Endothelial cell of umbilical vein (primary cell): ENCODE results near the gene AHNAK2. TPM values are rescaled to one million over a fixed set of nuclear protein-coding genes. Genes with fewer than 3 reads are reported as not detected.

Experiments used
- BruUV-seq: library from RNA; stranded (reverse); fragments of 400-500 nt; replicated peaks from 2 replicates; lab custom pipeline; 2021; lab: Mats Ljungman, UMichigan
- CTCF ChIA-PET: fragments of 300-600, 350-600 bp; sonication (Branson Sonifier 250); formaldehyde crosslinking; loops from one replicate; lab custom pipeline; 2021; ENCODE audit warnings: antibody characterized with exemption, inconsistent platforms; lab: Charles Lee
- POLR2A ChIA-PET: fragments of 300-600, 350-600 bp; sonication (Branson Sonifier 250); formaldehyde crosslinking; loops from one replicate; lab custom pipeline; 2021; ENCODE audit warnings: antibody characterized with exemption, inconsistent platforms; lab: Charles Lee
- DNase-seq: peaks from one replicate; pipeline ENCODE4 v3.0.0-alpha.2; 2011; ENCODE audit warnings: low read depth, low spot score
- FAIRE-seq: peaks from 2 replicates; lab custom pipeline; 2011; peaks lifted over from hg19 to GRCh38; lab: Jason Lieb, UNC
- H2AFZ ChIP-seq: 2 replicates; pipeline ENCODE4 v1.6.0; 2012; ENCODE audit warnings: low read depth, low read length, control low read depth, inconsistent platforms
- H3K27ac ChIP-seq: 2 replicates; pipeline ENCODE4 v1.5.1; 2011; ENCODE audit warnings: low read depth, mild to moderate bottlenecking, control low read depth, low read length, moderate library complexity; ENCODE audit not compliant: insufficient read depth
- H3K27me3 ChIP-seq, 2 experiments: 2 replicates each; pipeline versions ENCODE4 v1.6.0 to v1.6.1; 2011; ENCODE audit warnings: low read length in 2 of 2, mixed read lengths in 1 of 2; ENCODE audit not compliant: control insufficient read depth in 2 of 2, insufficient read depth in 2 of 2
- H3K36me3 ChIP-seq, 2 experiments: 2 replicates in 1 of 2; 3 replicates in 1 of 2; pipeline ENCODE4 v1.5.1; 2011; ENCODE audit warnings: low read length in 2 of 2, mild to moderate bottlenecking in 1 of 2, moderate library complexity in 1 of 2; ENCODE audit not compliant: control insufficient read depth in 2 of 2, insufficient read depth in 2 of 2; ENCODE audit errors: extremely low read depth in 1 of 2
- H3K4me1 ChIP-seq: 3 replicates; pipeline ENCODE4 v1.5.1; 2011; ENCODE audit warnings: mild to moderate bottlenecking, low read length; ENCODE audit not compliant: control insufficient read depth, insufficient read depth; ENCODE audit errors: extremely low read depth
- H3K4me2 ChIP-seq: 2 replicates; pipeline ENCODE4 v1.6.1; 2011; ENCODE audit warnings: low read length, control low read depth, mixed read lengths; ENCODE audit not compliant: insufficient read depth
- H3K4me3 ChIP-seq, 3 experiments: fragments of 200-600 bp in 1 of 3; sonication (generic), shearing (Covaris generic) in 1 of 3; replicated peaks in 1 of 3; 2 replicates each; pipeline ENCODE4 v1.5.1; 2011 to 2016; ENCODE audit warnings: control low read depth in 3 of 3, low read length in 3 of 3, mild to moderate bottlenecking in 2 of 3, inconsistent platforms in 1 of 3, low read depth in 1 of 3, moderate library complexity in 1 of 3; ENCODE audit not compliant: insufficient read depth in 1 of 3
- H3K79me2 ChIP-seq: 2 replicates; pipeline ENCODE4 v1.6.0; 2012; ENCODE audit warnings: low read length, inconsistent platforms; ENCODE audit not compliant: control insufficient read depth, insufficient read depth
- H3K9ac ChIP-seq: replicated peaks from 2 replicates; pipeline ENCODE3; 2011; ENCODE audit warnings: low read length, control low read depth; ENCODE audit not compliant: insufficient read depth; ENCODE audit errors: extremely low read depth
- H3K9me1 ChIP-seq: replicated peaks from 3 replicates; pipeline ENCODE4 v1.6.0; 2011; ENCODE audit warnings: mild to moderate bottlenecking, low read length; ENCODE audit not compliant: control insufficient read depth, insufficient read depth; ENCODE audit errors: extremely low read depth
- H3K9me3 ChIP-seq: replicated peaks from 2 replicates; pipeline ENCODE4 v1.5.1; 2012; ENCODE audit warnings: low read length, inconsistent platforms; ENCODE audit not compliant: control insufficient read depth, insufficient read depth
- H4K20me1 ChIP-seq: replicated peaks from 2 replicates; pipeline ENCODE3; 2011; ENCODE audit warnings: mild to moderate bottlenecking, low read length; ENCODE audit not compliant: control insufficient read depth, insufficient read depth; ENCODE audit errors: extremely low read depth
- CTCF ChIP-seq, 2 donors: IDR thresholded peaks; 1 replicate in 1 of 2; 2 replicates in 1 of 2; pipeline ENCODE4 v1.5.1; 2011; ENCODE audit warnings: low read length in 2 of 2, mild to moderate bottlenecking in 2 of 2, moderate library complexity in 2 of 2, control low read depth in 1 of 2, inconsistent platforms in 1 of 2, low read depth in 1 of 2; ENCODE audit not compliant: insufficient read depth in 1 of 2; ENCODE audit errors: extremely low read depth in 1 of 2
- EZH2 ChIP-seq: IDR thresholded peaks from 2 replicates; pipeline ENCODE4 v1.6.1; 2012; ENCODE audit warnings: borderline replicate concordance, low read depth, mild to moderate bottlenecking, moderate library complexity, low read length, inconsistent platforms; ENCODE audit not compliant: severe bottlenecking
- FOS ChIP-seq: IDR thresholded peaks from 2 replicates; pipeline ENCODE4 v1.6.1; 2011; ENCODE audit warnings: mild to moderate bottlenecking, low read length, moderate library complexity, borderline replicate concordance; ENCODE audit not compliant: insufficient read depth
- GATA2 ChIP-seq: IDR thresholded peaks from 2 replicates; pipeline ENCODE4 v1.7.0; 2011; ENCODE audit warnings: low read depth, mild to moderate bottlenecking, moderate library complexity, mixed read lengths, low read length; ENCODE audit not compliant: insufficient read length, insufficient read depth
- JUN ChIP-seq: IDR thresholded peaks from 2 replicates; pipeline ENCODE4 v1.6.1; 2011; ENCODE audit warnings: borderline replicate concordance, low read depth; ENCODE audit not compliant: insufficient read length, insufficient read depth
- MAX ChIP-seq: IDR thresholded peaks from 2 replicates; pipeline ENCODE4 v1.6.1; 2011; ENCODE audit not compliant: insufficient read depth, insufficient read length
- MYC ChIP-seq: IDR thresholded peaks from one replicate; pipeline ENCODE4 v1.6.1; 2011; ENCODE audit warnings: mild to moderate bottlenecking, low read depth, low read length
- POLR2A ChIP-seq: IDR thresholded peaks from 2 replicates; pipeline ENCODE4 v1.6.1; 2012; ENCODE audit warnings: low read depth, mild to moderate bottlenecking, control low read depth, low read length
- POLR2AphosphoS5 ChIP-seq: IDR thresholded peaks from 2 replicates; pipeline ENCODE4 v1.6.1; 2012; ENCODE audit warnings: low read depth, mild to moderate bottlenecking, control low read depth, low read length, moderate library complexity; ENCODE audit not compliant: insufficient read depth
- dilution Hi-C: fragments of 300-500 bp; cut with MboI; formaldehyde crosslinking; loops from one replicate; pipeline ENCODE4 v1.15.0; 2019; ENCODE audit warnings: low sequenced_read_pairs; ENCODE audit not compliant: extremely low pct_ligation_motif_present
- intact Hi-C: fragments of 100-400 bp; cut with micrococcal nuclease; formaldehyde crosslinking; loops from one replicate; pipeline ENCODE4 v1.10.0; 2022
- polyA plus RNA-seq, 4 experiments: library from polyadenylated mRNA; depleted of rRNA in 3 of 4; stranded (reverse) in 3 of 4; unstranded in 1 of 4; fragments of >200 nt; gene quantifications; 2 replicates each; pipeline versions ENCODE4 v1.2.1 to v1.2.3, GENCODE V29; 2011 to 2012; ENCODE audit warnings: missing spikeins in 1 of 4
- total RNA-seq: library from RNA; stranded (reverse); gene quantifications from 2 replicates; pipeline ENCODE4 v1.2.3, GENCODE V29; 2021

The AHNAK2 gene
- total and polyA plus RNA-seq, 2 donors (not counting 3 experiments of a cell fraction or from before 2014, with no cell fraction given) = 17.7 to 68.7 TPM

- Histone ChIP-seq H3K27ac (peak overlapping the region; percentile 70), H3K9me1 (no peaks in the 10 kb centered on the region), H3K9ac (peak overlapping the region; percentile 2), H3K36me3 (no peaks in the 10 kb centered on the region), H3K79me2 (peaks cover 20% of the 10 kb centered on the region), H3K4me1 (peaks cover 53% of the 10 kb centered on the region), H2AFZ (no peak overlapping the region), H3K27me3 (no peaks in the 10 kb centered on the region), H3K9me3 (peaks cover 2% of the 10 kb centered on the region), H3K4me3 (no peak overlapping the region), H4K20me1 (no peaks in the 10 kb centered on the region), H3K4me2 (no peak overlapping the region)
- FAIRE-seq (no peak), DNase-seq (no peak)
- dilution Hi-C loops = no loop called here
- POLR2A ChIA-PET = no interaction called here
- intact Hi-C loops = no loop called here
- CTCF ChIA-PET = interaction anchor here (1.0 to 1.1 kb wide), 2 partner anchors 21 to 22 kb away, joined by 3 read pairs; no protein-coding TSS in a partner anchor
- TF ChIP-seq POLR2A (no peak), JUN (peak; percentile 14)
- no TSS peak for BruUV-seq
Observed at GRCh38 chr14:105023791-105024480, 45.8 kb upstream of the AHNAK2 start.

GRCh38 chr14:105023144-105023543 lies 45.0 kb upstream of the AHNAK2 start:
- Histone ChIP-seq H3K9me1 (no peaks in the 10 kb centered on the region), H3K27me3 (no peaks in the 10 kb centered on the region), H3K9me3 (peaks cover 2% of the 10 kb centered on the region), H3K4me1 (peaks cover 58% of the 10 kb centered on the region), H3K27ac (peak overlapping the region; percentile 70), H4K20me1 (no peaks in the 10 kb centered on the region), H2AFZ (no peak overlapping the region), H3K79me2 (peaks cover 28% of the 10 kb centered on the region), H3K4me2 (no peak overlapping the region), H3K4me3 (no peak overlapping the region), H3K9ac (no peak overlapping the region), H3K36me3 (no peaks in the 10 kb centered on the region)
- dilution Hi-C loops (no loop called here), intact Hi-C loops (no loop called here)
- peak; percentile 21 for FAIRE-seq
- TF ChIP-seq GATA2 = peak; percentile 49
- TF ChIP-seq CTCF (IDR thresholded peaks at IDR 0.05; ENCODE audit: extremely low read depth in 1 of 2, insufficient read depth in 1 of 2, low read depth in 1 of 2, low read length in 2 of 2) = no peak
- TF ChIP-seq JUN = peak; percentile 24
- TF ChIP-seq MYC = no peak
- TF ChIP-seq POLR2A = peak; percentile 48
- TF ChIP-seq EZH2 = no peak
- peak; percentile 65 for TF ChIP-seq POLR2AphosphoS5
- TF ChIP-seq MAX = no peak
- TF ChIP-seq FOS = peak; percentile 72
- peak; percentile 64 for DNase-seq
- no TSS peak for BruUV-seq
- ChIA-PET POLR2A (no interaction called here), CTCF (interaction anchor here (1.0 kb wide), 1 partner anchor 22 kb away, joined by 3 read pairs; no protein-coding TSS in a partner anchor)
